PC-3 (cell line): ENCODE data around the gene TAOK3. TPM values are rescaled to one million over a fixed set of nuclear protein-coding genes. Genes with fewer than 3 reads are reported as not detected.

Source experiments
- ATAC-seq: fragments of 200-7000 bp; cut with Tn5 transposase; 2 replicates; pipeline ENCODE4 v1.9.1; 2020; ENCODE audit warnings: mild to moderate bottlenecking, moderate library complexity
- BruUV-seq: library from RNA; stranded (reverse); fragments of 400-500 nt; replicated peaks from 2 replicates; lab custom pipeline; 2021; lab: Mats Ljungman, UMichigan
- CTCF ChIA-PET: fragments of 300-600 bp; sonication (Branson Sonifier 250); formaldehyde crosslinking; loops from one replicate; lab custom pipeline; 2022; ENCODE audit warnings: antibody characterized with exemption; lab: Charles Lee
- POLR2A ChIA-PET: fragments of 300-600 bp; sonication (Branson Sonifier 250); formaldehyde crosslinking; loops from one replicate; lab custom pipeline; 2022; ENCODE audit warnings: antibody characterized with exemption; ENCODE audit not compliant: unreplicated experiment; lab: Charles Lee
- DNase-seq: peaks from one replicate; pipeline ENCODE4 v3.0.0-alpha.2; 2015
- H2AFZ ChIP-seq: fragments of 300-600 bp; sonication (generic); 2 replicates; pipeline ENCODE4 v1.6.0; 2016; ENCODE audit warnings: antibody characterized with exemption, low read length
- H3F3A ChIP-seq: fragments of 300-600 bp; sonication (generic); one replicate; pipeline ENCODE4 v1.6.0; 2017; ENCODE audit warnings: antibody characterized with exemption, low read length, control low read depth, mild to moderate bottlenecking; ENCODE audit not compliant: unreplicated experiment
- H3K27ac ChIP-seq: fragments of 300-600 bp; sonication (generic); 2 replicates; pipeline ENCODE4 v1.5.1; 2016; ENCODE audit warnings: mild to moderate bottlenecking, low read length
- H3K27me3 ChIP-seq: fragments of 300-600 bp; sonication (generic); 2 replicates; pipeline ENCODE4 v1.6.1; 2016; ENCODE audit warnings: low read length, mixed read lengths
- H3K36me3 ChIP-seq: fragments of 300-600 bp; sonication (generic); 2 replicates; pipeline ENCODE4 v1.6.1; 2016; ENCODE audit warnings: low read depth, mixed run types, low read length, mixed read lengths
- H3K4me1 ChIP-seq: fragments of 300-600 bp; sonication (generic); 2 replicates; pipeline ENCODE4 v1.5.1; 2016; ENCODE audit warnings: low read length; ENCODE audit not compliant: insufficient read depth
- H3K4me2 ChIP-seq: fragments of 300-600 bp; sonication (generic); 2 replicates; pipeline ENCODE4 v1.6.0; 2016; ENCODE audit warnings: low read length
- H3K4me3 ChIP-seq: fragments of 300-600 bp; sonication (generic); 2 replicates; pipeline ENCODE4 v1.5.1; 2016; ENCODE audit warnings: mild to moderate bottlenecking, low read length, mixed read lengths
- H3K79me2 ChIP-seq: fragments of 300-600 bp; sonication (generic); 2 replicates; pipeline ENCODE4 v1.6.1; 2017; ENCODE audit warnings: low read length, mixed read lengths
- H3K9ac ChIP-seq: fragments of 300-600 bp; sonication (generic); 2 replicates; pipeline ENCODE4 v1.6.0; 2016; ENCODE audit warnings: mild to moderate bottlenecking, low read length
- H3K9me2 ChIP-seq: fragments of 300-600 bp; sonication (generic); replicated peaks from 2 replicates; pipeline ENCODE4 v1.6.1; 2016; ENCODE audit warnings: mixed run types, low read length, mixed read lengths
- H3K9me3 ChIP-seq: fragments of 300-600 bp; sonication (generic); 2 replicates; pipeline ENCODE4 v1.6.1; 2016; ENCODE audit warnings: low read length, mixed read lengths
- H4K20me1 ChIP-seq: fragments of 300-600 bp; sonication (generic); 2 replicates; pipeline ENCODE4 v1.6.1; 2016; ENCODE audit warnings: low read length, mixed read lengths
- EZH2 ChIP-seq: fragments of 300-600 bp; sonication (generic); IDR thresholded peaks from one replicate; pipeline ENCODE4 v1.6.1; 2017; ENCODE audit warnings: antibody characterized with exemption, mild to moderate bottlenecking, low read length; ENCODE audit not compliant: unreplicated experiment
- EZH2phosphoT487 ChIP-seq: fragments of 300-600 bp; sonication (generic); IDR thresholded peaks from 2 replicates; pipeline ENCODE4 v1.6.1; 2018; ENCODE audit warnings: mild to moderate bottlenecking, antibody characterized with exemption, low read length, borderline replicate concordance
- intact Hi-C: fragments of 100-400 bp; cut with micrococcal nuclease; formaldehyde crosslinking; loops from 2 replicates; pipeline ENCODE4 v1.9.0; 2023
- total RNA-seq: library from RNA; depleted of rRNA; stranded (reverse); fragments of >200 nt; gene quantifications from 2 replicates; pipeline ENCODE4 v1.2.3, GENCODE V29; 2014
- TF ChIP-seq, protein P1 (sequence below): fragments of 300-600 bp; sonication (generic); conservative IDR thresholded peaks from 2 replicates; pipeline ENCODE4 v1.5.1; 2017; ENCODE audit warnings: antibody characterized with exemption, low read depth, mild to moderate bottlenecking, low read length

TAOK3 gene
- total RNA-seq, 1 experiment from 2014 or later = 27.9 TPM

DNA sequence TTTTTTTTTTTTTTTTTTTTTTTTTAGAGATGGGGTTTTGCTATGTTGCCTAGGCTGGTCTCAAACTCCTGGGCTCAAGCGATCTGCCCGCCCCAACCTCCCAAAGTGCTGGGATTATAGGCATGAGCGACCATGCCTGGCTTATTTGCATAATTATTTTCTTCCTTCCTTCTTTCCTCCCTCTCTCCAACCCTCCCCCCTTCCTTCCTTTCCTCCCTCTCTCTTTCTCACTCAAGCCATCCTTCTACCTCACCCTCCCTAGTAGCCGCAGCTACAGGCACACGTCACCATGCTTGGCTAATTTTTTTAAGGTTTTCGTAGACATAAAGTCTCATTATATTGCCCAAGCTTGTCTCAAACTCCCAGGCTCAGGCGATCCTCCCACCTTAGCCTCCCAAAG lies 152.9 kb downstream of the TAOK3 start:
- H3K4me1 ChIP-seq = no peaks in the 10 kb centered on the region
- DNase-seq (no peak), ATAC-seq (no peak)
- no peak overlapping the region for H3K9ac ChIP-seq
- H3F3A ChIP-seq = no peaks in the 10 kb centered on the region
- H2AFZ ChIP-seq = no peak overlapping the region
- ChIA-PET POLR2A (no interaction called here), CTCF (interaction anchor here (0.7 kb wide), 1 partner anchor 54 kb away, joined by 9 read pairs; no protein-coding TSS in a partner anchor)
- H3K4me3 ChIP-seq = no peak overlapping the region
- H3K4me2 ChIP-seq = no peak overlapping the region
- TF ChIP-seq EZH2 = no peak
- TF ChIP-seq, protein P1, sequence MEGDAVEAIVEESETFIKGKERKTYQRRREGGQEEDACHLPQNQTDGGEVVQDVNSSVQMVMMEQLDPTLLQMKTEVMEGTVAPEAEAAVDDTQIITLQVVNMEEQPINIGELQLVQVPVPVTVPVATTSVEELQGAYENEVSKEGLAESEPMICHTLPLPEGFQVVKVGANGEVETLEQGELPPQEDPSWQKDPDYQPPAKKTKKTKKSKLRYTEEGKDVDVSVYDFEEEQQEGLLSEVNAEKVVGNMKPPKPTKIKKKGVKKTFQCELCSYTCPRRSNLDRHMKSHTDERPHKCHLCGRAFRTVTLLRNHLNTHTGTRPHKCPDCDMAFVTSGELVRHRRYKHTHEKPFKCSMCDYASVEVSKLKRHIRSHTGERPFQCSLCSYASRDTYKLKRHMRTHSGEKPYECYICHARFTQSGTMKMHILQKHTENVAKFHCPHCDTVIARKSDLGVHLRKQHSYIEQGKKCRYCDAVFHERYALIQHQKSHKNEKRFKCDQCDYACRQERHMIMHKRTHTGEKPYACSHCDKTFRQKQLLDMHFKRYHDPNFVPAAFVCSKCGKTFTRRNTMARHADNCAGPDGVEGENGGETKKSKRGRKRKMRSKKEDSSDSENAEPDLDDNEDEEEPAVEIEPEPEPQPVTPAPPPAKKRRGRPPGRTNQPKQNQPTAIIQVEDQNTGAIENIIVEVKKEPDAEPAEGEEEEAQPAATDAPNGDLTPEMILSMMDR = no peak
- intact Hi-C loops = no loop called here
- H3K27me3 ChIP-seq = no peaks in the 10 kb centered on the region
- H3K79me2 ChIP-seq = no peaks in the 10 kb centered on the region
- H3K36me3 ChIP-seq = no peaks in the 10 kb centered on the region
- H3K9me3 ChIP-seq = no peaks in the 10 kb centered on the region
- H3K27ac ChIP-seq = no peak overlapping the region
- BruUV-seq = no TSS peak
- H3K9me2 ChIP-seq = no peaks in the 10 kb centered on the region
- H4K20me1 ChIP-seq = no peaks in the 10 kb centered on the region

DNA sequence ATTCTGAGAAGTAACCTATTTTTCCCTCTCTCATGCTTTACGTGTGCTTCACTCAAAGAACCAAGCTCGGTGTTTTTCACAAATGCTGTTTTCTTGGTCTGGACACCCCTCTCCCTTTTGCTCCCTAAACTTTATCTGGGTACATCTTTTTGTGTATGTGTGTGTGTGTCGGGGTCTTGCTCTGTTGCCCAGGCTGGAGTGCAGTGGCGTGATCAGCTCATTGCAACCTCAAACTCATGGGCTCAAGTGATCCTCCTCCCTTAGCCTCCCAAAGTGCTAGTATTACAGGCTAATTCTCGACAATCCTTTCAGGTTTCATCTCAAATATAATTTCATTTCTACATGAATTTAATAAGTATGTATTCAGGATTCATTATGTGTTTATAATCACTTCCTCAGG lies 153.6 kb downstream of the TAOK3 start:
- Histone ChIP-seq H3K4me1 (no peaks in the 10 kb centered on the region), H3K4me2 (no peak overlapping the region), H3K9ac (no peak overlapping the region), H3F3A (no peaks in the 10 kb centered on the region), H3K9me3 (no peaks in the 10 kb centered on the region), H3K9me2 (no peaks in the 10 kb centered on the region), H3K27me3 (no peaks in the 10 kb centered on the region), H3K4me3 (no peak overlapping the region), H3K36me3 (no peaks in the 10 kb centered on the region), H3K79me2 (no peaks in the 10 kb centered on the region), H2AFZ (no peak overlapping the region), H4K20me1 (no peaks in the 10 kb centered on the region), H3K27ac (no peak overlapping the region)
- CTCF ChIA-PET = interaction anchor here (0.7 kb wide), 1 partner anchor 53 kb away, joined by 9 read pairs; no protein-coding TSS in a partner anchor
- ATAC-seq (no peak), DNase-seq (no peak)
- TF ChIP-seq, protein P1 = no peak
- TF ChIP-seq EZH2phosphoT487 = no peak
- no peak for TF ChIP-seq EZH2
- POLR2A ChIA-PET = no interaction called here
- BruUV-seq = no TSS peak
- intact Hi-C loops = no loop called here

DNA sequence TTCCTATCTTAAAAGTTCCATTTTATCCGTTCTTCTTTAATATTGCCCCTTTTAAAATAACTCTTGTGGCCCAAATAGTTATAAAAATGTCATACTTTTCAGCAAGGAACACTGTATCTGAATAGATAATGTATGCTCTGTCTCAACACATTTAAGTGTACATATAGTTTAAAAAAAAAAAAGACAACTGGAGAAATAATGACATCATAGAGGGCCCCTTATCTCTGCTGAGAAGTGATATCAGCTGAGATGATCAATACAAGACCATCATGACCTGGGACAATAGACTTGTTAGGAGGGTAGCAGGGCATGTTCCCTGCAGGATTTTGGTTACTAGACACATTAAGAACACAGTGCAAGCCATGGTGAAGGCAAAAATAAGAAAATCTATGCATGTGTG lies 159.3 kb downstream of the TAOK3 start:
- no peaks in the 10 kb centered on the region for H3K36me3 ChIP-seq
- no peaks in the 10 kb centered on the region for H3K79me2 ChIP-seq
- no peaks in the 10 kb centered on the region for H4K20me1 ChIP-seq
- ATAC-seq (no peak), DNase-seq (no peak)
- H3F3A ChIP-seq = no peaks in the 10 kb centered on the region
- BruUV-seq = no TSS peak
- H3K9me3 ChIP-seq = no peaks in the 10 kb centered on the region
- ChIA-PET POLR2A (no interaction called here), CTCF (no interaction called here)
- intact Hi-C loops = no loop called here
- TF ChIP-seq EZH2phosphoT487 (no peak), EZH2 (no peak)
- TF ChIP-seq, protein P1 = no peak
- H3K4me1 ChIP-seq = no peaks in the 10 kb centered on the region
- no peak overlapping the region for H3K4me3 ChIP-seq
- H3K9ac ChIP-seq = no peak overlapping the region
- no peaks in the 10 kb centered on the region for H3K27me3 ChIP-seq
- H3K9me2 ChIP-seq = no peaks in the 10 kb centered on the region
- no peak overlapping the region for H3K4me2 ChIP-seq
- no peak overlapping the region for H3K27ac ChIP-seq
- no peak overlapping the region for H2AFZ ChIP-seq
